Right atrium auricular region (tissue), 2 donors: ENCODE results near the gene UBQLN1. TPM values are rescaled to one million over a fixed set of nuclear protein-coding genes. Genes with fewer than 3 reads are reported as not detected.
"Not testable (repeated sequence)": the region's sequence is repeated elsewhere in the genome, so short reads cannot be mapped to it uniquely, and the experiment has no call there.

Experiments used
- DNase-seq: peaks from one replicate; pipeline ENCODE4 v3.0.0-alpha.2; 2019; ENCODE audit warnings: low spot score
- H3K27ac ChIP-seq, 2 donors: fragments of 200-600 bp; sonication (generic); 1 replicate in 1 of 2; 2 replicates in 1 of 2; pipeline ENCODE4 v1.5.1; 2016 to 2019
- H3K27me3 ChIP-seq, 2 donors: fragments of 200-600 bp; sonication (generic); one replicate each; pipeline versions ENCODE4 v1.5.1 to v1.6.0; 2017 to 2019
- H3K36me3 ChIP-seq: fragments of 200-600 bp; sonication (generic); one replicate; pipeline ENCODE4 v1.5.1; 2016
- H3K4me1 ChIP-seq, 2 donors: fragments of 200-600 bp; sonication (generic); one replicate each; pipeline versions ENCODE4 v1.5.1 to v1.6.0; 2017 to 2019
- H3K4me3 ChIP-seq, 2 donors: fragments of 200-600 bp; sonication (generic); 1 replicate in 1 of 2; 2 replicates in 1 of 2; pipeline ENCODE4 v1.5.1; 2017 to 2019; ENCODE audit warnings: mild to moderate bottlenecking in 1 of 2, moderate library complexity in 1 of 2
- H3K9me3 ChIP-seq, 2 donors: fragments of 200-600 bp; sonication (generic); one replicate each; pipeline ENCODE4 v1.5.1; 2019
- total RNA-seq, 2 donors: library from RNA; depleted of rRNA; stranded (reverse); fragments of >200 nt; gene quantifications; one replicate each; pipeline ENCODE4 v1.1.0, GENCODE V29; 2016
- TF ChIP-seq, protein P1 (sequence below), 2 donors: fragments of 200-600 bp; sonication (generic); IDR thresholded peaks; one replicate each; pipeline ENCODE4 v1.5.1; 2019; ENCODE audit warnings: antibody characterized with exemption in 2 of 2

Gene UBQLN1
- total RNA-seq, 2 donors from 2014 or later, result 85.2 to 89.9 TPM

DNA sequence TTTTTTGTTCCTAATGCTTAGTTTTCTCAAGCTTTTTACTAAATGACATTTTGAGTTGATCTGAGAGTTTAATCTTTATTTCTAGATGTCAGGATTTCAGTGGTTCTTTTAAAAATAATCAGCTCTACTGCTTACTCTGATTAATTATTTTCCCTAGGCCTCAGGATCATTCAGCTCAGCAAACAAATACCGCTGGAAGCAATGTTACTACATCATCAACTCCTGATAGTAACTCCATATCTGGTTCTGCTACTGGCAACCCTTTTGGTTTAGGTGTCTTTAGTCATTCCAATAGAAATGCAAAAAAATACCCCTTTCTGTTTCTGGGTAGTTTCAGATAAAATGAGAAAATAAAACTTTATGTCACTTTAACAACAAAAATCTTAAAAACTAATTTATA is 90.5 kb downstream of the UBQLN1 start:
- no peaks in the 10 kb centered on the region for H3K27me3 ChIP-seq
- H3K36me3 ChIP-seq, result no peaks in the 10 kb centered on the region
- DNase-seq, result no peak
- H3K27ac ChIP-seq, result no peak overlapping the region
- peaks cover 0 to 4% of the 10 kb centered on the region in 2 donors for H3K4me1 ChIP-seq
- no peak overlapping the region for H3K4me3 ChIP-seq
- no peaks in the 10 kb centered on the region for H3K9me3 ChIP-seq
- TF ChIP-seq, protein P1, sequence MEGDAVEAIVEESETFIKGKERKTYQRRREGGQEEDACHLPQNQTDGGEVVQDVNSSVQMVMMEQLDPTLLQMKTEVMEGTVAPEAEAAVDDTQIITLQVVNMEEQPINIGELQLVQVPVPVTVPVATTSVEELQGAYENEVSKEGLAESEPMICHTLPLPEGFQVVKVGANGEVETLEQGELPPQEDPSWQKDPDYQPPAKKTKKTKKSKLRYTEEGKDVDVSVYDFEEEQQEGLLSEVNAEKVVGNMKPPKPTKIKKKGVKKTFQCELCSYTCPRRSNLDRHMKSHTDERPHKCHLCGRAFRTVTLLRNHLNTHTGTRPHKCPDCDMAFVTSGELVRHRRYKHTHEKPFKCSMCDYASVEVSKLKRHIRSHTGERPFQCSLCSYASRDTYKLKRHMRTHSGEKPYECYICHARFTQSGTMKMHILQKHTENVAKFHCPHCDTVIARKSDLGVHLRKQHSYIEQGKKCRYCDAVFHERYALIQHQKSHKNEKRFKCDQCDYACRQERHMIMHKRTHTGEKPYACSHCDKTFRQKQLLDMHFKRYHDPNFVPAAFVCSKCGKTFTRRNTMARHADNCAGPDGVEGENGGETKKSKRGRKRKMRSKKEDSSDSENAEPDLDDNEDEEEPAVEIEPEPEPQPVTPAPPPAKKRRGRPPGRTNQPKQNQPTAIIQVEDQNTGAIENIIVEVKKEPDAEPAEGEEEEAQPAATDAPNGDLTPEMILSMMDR (IDR thresholded peaks at IDR 0.05), result no peak

DNA sequence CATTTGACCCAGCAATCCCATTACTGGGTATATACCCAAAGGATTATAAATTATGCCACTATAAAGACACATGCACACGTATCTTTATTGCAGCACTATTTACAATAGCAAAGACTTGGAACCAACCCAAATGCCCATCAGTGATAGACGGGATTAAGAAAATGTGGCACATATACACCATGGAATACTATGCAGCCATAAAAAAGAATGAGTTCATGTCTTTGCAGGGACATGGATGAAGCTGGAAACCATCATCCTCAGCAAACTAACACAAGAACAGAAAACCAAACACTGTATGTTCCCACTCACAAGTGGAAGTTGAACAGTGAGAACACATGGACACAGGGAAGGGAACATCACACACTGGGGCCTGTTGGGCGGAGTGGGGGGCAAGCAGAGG is 94.5 kb downstream of the UBQLN1 start:
- H3K27ac ChIP-seq, H3K4me3 ChIP-seq, H3K36me3 ChIP-seq, H3K27me3 ChIP-seq, H3K9me3 ChIP-seq, H3K4me1 ChIP-seq, DNase-seq: not testable (repeated sequence)

Other genes with a start within 250 kb of the UBQLN1 start
- 10 to 100 TPM; 31.4 to 77.5 TPM for gene FRMD3, start 169.6 kb downstream of the UBQLN1 start, total RNA-seq
- 1 to 10 TPM; 2.8 to 3.9 TPM for gene IDNK, start 84.8 kb downstream of the UBQLN1 start, total RNA-seq
- 10 to 100 TPM in 1 of 2 donors, 1 to 10 TPM in 1; 9.6 to 12.5 TPM for gene GKAP1, start 109.8 kb upstream of the UBQLN1 start, total RNA-seq
- gene KIF27, start 213.5 kb upstream of the UBQLN1 start, total RNA-seq, result 1 to 10 TPM; 4.3 to 4.6 TPM